WTC11 (cell line): ENCODE data around the gene ATP1B3.

Experiments used
- CTCF ChIP-seq: fragments of 200-600 bp; IDR thresholded peaks from 2 replicates; pipeline ENCODE4 v1.8.0; 2022; ENCODE audit warnings: antibody characterized with exemption
- ZNF138 ChIP-seq: sonication (generic); formaldehyde crosslinking; conservative IDR thresholded peaks from 2 replicates; pipeline ENCODE4 v1.8.1; 2022; ENCODE audit warnings: mild to moderate bottlenecking, moderate library complexity, missing genetic modification reagents

GRCh38 chr3:141938011-141938500 is 61.6 kb downstream of the ATP1B3 start:
- TF ChIP-seq ZNF138, result no peak
- no peak for TF ChIP-seq CTCF
